ENCODE measurements around the gene SRMS.
"Not testable (repeated sequence)": the region's sequence is repeated elsewhere in the genome, so short reads cannot be mapped to it uniquely, and the experiment has no call there.

The SRMS gene

DNA sequence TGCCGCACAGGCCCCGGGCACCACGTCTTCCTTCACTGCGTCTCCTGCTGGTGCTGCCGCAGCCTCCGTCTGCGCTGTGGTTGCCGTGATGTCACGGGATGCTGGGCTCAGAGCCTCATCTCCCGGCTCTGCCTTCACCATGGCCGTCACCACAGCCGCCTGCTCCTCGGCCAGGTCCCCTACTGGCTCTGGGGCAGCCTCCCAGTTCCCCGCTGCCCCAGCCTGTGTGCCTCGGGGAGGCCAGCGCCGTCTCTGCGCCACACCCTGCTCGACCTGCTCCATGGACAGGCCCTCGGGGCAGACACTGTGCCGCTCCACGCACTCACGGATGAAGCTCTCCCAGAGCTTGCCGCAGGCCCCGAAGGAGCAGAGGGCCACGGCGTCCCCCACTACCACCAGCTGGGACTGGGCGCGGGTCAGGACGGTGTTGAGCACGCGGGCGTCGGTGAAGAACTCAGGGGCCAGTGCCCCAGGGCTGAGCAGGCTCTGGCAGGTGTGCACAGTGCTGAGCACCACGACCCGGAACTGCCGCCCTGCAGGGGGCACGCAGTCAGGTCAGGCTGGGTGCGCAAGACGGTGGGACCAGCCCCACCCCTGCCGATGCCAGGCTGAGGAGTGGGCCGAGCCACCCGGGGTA is 18.3 kb upstream of the SRMS start:
- no peak for DNase-seq

DNA sequence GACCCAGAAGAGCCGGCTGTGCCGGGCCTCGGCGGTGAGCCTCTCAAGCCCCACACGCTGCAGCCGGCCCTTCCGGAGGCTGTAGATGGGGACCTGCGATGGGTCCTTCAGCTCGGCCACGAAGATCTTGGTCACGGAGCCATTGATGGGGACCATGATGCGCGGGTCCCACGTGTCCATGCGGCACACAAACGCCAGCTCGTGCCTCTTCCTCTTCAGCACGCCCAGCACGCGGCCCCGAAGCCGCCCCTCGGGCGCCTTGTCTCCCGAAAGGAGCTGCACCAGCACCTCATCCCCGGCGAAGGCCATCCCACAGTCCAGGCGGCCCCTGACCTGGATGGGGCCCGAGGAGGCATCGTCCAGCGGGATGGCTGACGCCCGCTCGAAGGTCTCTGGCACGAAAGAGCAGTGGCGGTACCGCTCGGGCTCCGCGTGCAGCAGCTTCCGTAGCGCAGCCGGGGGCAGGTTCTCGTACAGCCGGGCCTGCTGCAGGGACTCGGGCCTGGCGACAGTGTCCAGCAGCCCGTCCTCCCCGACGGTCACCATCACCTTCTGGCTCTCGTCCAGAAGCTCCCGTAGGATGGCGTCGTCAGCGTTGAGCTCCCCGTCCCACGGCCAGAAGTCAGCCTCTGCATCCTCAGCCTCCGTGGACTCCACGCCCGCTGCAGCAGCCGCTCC is 17.6 kb upstream of the SRMS start:
- no peak for DNase-seq

DNA sequence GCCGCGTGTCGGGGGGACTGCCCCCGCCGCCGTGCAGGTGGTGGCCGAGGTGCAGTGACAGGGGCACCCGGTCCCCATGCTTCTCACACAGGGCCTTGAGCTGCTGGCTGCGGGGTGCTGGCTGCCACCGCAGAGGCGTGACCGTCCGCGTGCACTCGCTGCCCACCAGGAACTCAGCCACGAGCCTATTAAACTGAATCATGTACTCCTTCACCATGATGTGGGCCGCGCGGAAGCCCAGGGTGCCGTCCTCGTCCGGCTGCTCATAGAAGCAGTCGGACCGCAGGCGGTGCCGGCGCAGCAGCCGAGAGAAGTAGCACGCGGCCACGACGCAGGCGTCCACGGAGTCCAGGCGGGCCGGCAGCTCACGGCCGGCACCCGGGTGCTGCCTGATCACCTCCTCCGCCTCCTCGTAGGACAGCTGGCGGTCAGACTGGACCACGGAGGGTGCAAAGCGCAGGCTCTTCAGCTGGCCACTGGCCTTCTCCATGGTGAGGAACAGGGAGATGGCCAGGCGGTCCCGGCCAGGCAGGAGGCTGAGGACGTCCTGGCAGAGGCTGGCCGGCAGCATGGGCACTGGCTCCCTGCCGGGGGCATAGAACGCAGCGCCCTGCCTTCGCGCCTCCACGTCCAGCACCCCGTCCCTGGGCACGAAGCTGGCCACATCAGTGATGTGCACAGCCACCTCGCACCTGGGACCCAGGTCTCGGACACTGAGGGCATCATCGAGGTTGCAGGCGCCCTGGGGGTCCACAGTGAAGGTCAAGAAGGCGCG is 16.7 kb upstream of the SRMS start:
- no peak for DNase-seq

DNA sequence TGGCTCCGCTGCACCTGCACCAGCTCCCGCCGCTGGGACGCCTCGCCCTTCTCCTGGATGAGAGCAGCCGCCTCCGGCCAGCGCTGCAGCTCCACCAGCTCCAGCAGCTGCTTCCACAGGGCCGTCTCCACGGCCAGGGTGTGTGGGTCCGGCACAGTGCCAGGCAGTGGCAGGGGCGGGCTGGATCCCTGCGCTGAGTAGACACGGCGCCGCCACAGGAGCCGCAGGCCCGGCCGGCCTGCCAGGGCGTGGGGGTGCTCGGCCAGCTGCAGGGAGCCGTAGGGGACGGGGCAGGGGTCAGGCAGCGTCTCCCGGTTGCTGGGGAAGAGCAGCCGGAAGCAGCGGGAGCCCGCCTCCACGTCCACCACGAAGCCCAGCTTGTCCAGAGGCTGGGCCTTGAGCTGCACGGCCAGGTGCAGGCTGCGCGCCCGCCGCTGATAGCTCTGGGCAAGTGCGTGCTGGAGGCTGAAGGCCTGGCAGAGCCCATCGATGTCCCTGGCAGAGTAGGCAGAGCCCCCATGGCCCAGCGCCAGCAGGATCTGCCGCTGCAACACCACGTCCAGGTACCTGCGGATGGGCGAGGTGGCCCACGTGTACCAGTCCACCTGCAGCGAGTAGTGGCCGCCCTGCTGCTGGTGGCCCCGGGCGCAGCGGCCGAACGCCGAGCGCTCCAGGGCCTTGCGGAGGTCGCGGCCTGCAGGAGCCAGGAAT is 15.8 kb upstream of the SRMS start:
- DNase-seq: no peak

DNA sequence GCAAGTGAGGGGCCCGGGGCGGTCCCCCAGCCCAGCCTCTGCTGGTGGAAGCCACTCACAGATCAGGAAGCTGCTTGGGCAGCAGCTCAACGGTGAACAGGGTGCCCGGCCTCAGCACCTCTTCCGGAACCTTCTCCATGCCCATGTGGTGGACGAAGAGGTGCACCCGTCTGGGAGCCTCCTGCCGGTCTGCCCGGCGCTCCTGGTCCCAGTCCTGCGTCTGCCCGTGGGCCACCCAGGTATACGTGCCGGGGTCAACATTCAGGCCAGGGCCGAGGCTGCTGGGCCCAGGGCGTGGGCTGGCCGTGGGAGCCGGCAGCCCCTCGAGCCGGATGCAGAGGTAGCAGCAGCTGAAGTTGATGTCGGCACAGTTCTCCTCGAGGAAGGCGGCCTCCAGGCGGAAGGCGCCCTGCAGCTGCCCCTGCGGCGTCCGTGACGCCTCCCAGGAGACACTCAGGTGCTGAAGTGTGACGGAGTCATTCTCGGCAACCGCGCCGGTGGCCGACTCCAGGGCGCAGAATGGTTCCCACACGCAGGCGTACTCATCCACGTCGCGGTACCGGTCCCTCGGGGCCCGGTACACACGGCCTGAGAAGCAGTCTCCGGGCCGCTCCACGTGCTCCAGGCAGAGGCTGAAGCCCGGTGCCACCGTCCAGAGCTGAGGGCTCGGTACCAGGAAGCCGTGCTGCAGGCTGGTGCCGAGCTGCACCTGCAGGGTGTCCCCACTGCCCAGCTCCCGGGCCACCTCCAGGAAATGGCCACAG is 15.1 kb upstream of the SRMS start:
- DNase-seq: no peak

DNA sequence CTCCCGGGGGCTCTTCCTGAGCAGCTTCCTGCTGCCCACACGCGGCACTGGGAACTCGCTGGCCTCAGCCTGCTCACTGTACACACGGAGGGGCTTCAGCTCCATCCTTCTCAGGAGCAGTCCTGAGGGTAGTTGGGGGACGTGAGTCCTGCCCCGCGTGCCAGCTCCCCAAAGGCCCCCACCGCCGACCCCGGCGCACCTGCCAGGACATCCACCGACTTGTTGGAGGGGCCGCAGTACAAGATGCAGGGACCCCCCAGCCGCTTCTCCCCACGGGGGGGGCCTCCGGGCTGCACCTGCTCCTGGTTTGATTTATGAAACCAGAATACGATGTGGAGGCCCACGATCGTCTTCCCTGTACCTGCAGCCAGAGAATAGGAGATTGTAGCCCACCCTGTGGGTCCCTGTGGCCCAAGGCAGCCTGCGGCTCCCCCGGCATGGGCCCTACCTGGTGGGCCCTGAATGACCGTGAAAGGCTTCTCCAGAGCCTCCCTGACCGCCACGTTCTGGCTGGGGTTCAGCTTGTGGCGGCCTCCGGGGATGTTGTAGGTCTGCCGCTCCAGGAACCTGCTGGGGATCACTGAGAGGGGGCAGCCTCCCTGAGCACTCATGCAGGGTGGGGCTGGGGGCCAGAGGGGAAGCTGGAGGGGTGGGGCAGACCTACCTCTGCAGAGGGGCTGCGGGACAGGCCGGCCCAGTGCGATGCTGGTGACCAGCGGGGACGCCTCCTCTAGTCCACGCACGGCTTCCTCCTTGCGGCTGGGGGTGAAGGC is 14.3 kb upstream of the SRMS start:
- no peak for DNase-seq

DNA sequence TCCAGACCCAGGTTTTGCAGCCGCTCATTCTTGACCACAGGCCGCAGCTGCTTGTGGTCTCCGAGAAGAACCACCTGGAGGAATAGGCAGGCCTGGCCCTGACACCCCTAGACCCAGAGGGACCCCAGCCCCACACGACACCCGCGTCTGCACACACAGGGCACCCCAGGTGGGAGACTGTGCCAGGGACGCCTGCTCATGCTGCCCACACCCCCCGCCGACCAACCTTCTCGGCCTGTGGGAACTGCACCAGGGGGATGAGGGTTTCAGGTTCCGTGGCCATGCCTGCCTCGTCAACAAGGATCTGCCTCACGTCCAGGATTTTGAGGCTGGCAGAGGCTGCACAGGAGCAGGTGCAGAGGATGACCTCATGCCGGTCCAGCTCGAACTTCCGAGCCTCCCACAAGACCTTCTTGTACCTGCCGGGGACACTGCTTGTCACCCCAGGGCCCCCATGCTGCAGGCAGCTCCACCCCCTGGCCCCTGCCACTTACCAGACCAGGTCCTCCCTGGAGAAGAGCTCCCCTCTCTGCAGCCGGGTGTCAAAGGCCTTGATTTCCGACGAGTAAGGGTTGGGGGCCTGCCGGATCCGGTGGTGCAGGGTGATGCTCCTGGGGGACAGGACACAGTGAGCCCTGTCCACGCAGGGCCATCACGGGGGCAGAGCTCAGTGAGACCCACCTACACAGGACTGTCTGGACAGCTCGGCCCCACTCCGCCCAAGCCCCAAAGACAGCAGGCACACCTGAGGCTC is 13.5 kb upstream of the SRMS start:
- no peak for DNase-seq

DNA sequence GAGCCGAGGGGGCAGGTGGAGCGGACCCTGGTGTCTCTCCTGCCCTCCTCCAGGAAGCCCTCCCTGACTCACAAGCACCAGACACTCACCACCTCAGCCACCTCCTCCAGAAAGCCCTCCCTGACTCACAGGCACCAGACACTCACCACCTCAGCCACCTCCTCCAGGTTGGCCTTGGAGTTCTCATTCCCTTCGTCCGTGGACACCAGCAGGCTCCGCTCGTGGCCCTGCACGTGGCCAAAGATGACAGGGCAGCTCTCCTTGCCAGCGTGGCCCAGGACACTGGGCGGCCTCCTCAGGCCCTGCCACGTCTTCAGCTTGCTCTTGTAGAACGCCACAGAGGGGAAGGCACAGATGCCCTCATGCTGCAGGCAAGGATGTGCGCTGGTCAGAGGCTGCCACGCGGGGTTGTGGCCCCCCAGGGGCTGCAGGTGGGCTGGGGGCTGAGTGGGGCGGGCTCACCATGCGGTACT is 12.8 kb upstream of the SRMS start:
- no peak for DNase-seq

DNA sequence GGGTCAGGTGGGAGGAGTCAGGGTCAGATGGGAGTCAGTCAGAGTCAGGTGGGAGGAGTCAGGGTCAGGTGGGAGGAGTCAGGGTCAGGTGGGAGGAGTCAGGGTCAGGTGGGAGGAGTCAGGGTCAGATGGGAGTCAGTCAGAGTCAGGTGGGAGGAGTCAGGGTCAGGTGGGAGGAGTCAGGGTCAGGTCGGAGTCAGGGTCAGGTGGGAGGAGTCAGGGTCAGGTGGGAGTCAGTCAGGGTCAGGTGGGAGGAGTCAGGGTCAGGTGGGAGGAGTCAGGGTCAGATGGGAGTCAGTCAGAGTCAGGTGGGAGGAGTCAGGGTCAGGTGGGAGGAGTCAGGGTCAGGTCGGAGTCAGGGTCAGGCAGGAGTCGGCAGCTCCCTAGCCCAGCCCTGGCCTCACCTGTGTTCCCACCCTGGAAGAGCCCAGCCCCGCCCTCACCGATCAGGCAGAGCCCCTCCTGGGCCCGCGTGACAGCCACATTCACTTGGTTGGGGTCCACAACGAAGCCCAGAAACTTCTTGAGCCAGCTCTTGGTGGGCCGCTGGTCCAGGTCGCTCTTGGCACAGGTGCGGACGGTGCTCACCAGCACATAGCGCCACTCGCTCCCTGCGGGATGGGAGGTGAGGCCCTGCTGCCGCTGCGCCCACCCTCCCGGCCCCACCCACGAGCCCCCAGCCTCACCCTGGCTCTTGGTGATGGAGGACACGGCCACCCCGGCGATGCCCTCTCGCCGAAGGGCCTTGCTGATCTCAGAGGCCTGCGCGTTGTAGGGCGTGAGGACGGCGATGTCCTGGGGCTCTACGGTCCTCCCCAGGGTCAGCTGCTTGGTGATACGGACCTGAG is 12.2 kb upstream of the SRMS start:
- not testable (repeated sequence) for DNase-seq

DNA sequence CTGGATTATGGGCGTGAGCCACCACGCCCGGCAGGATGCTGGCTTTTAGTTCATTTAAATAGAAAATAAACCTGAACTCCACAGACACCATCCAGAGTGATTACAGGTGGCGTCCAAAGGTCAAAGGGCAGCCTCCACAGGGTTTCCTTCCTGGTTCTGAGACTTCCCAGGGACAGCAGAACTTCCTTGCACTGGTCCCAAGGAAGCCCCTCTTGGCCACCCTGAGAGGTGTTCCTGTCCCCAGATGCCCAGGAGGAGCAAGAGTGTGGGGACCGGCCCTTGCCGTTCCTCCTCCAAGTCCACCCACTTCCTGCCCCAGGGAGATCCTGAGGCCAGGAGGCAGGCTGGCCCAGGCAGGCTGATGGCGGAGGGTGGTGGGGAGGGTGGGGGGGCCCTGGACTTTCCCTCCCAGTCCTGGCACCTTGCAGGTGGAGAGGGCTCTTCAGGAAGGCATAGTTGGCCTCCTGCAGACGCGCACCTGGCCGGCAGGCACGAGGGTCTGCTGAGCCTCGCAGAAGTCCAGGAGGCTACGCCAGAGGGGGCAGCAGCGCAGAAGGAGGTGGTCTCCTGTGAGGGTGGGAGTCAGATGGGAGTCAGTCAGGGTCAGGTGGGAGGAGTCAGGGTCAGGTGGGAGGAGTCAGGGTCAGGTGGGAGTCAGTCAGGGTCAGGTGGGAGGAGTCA is 11.4 kb upstream of the SRMS start:
- no peak for DNase-seq

DNA sequence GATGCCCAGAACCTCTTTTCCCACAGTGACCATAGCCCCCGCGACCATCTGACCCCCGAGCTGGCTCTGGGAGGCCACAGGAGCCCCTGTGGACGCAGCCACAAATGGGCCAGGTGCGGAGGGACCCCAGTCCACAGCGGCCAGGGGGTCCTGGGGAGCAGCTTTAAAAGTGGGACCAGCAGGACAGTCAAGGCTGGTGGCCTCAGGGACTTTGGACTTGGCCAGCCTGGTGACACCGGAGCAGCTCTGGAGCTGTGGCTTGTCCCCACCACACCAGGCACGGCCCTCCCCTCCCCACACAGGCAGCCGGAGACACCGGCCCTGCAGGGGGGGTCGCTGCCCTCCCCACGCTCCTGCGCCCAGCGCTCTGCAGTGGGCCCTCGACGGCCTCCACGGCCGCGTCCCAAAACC is 9.9 kb upstream of the SRMS start:
- no peak for DNase-seq

DNA sequence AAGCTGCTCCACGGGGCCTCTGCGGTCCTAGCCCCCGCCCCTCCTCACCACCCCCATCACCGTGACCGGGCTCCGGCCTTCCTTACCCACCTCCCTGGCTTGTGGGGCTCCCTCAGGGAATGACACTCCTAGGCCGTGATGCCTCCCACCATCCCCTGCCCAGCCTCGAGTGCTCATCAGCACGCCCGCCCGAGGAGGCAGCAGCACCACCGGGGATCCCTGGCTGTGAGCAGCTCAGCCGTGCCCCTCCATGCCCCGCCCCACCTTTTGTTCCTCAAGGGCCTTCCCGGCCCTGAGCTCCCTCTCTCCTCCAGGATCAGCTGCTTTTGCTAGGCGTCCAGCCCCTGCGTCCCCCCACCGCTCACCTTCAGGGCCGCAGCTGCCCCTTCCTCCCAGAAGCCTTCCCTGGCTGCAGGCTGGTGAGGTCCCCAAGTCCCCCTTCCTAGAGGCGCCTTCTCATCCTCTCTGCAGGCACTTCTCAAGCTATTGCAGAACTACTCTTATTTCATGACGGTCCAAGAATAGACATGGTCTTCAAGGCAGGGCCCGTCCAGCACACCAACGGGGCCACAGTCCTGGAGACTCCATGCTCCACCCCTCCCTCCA is 9.4 kb upstream of the SRMS start:
- no peak for DNase-seq

DNA sequence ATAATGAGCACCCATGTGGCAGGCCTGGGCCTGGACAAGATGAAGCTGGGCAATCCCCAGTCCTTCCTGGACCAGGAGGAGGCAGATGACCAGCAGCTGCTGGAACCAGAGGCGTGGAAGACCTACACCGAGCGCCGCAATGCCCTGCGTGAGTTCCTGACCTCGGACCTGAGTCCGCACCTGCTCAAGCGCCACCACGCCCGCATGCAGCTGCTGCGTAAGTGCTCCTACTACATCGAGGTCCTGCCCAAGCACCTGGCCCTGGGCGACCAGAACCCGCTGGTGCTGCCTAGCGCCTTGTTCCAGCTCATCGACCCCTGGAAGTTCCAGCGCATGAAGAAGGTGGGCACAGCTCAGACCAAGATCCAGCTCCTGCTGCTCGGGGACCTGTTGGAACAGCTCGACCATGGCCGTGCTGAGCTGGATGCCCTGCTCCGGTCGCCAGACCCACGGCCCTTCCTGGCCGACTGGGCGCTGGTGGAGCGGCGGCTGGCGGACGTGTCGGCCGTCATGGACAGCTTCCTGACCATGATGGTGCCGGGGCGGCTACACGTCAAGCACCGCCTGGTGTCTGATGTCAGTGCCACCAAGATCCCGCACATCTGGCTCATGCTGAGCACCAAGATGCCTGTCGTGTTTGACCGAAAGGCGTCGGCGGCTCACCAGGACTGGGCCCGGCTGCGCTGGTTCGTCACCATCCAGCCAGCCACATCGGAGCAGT is 8.3 kb upstream of the SRMS start:
- DNase-seq: no peak

DNA sequence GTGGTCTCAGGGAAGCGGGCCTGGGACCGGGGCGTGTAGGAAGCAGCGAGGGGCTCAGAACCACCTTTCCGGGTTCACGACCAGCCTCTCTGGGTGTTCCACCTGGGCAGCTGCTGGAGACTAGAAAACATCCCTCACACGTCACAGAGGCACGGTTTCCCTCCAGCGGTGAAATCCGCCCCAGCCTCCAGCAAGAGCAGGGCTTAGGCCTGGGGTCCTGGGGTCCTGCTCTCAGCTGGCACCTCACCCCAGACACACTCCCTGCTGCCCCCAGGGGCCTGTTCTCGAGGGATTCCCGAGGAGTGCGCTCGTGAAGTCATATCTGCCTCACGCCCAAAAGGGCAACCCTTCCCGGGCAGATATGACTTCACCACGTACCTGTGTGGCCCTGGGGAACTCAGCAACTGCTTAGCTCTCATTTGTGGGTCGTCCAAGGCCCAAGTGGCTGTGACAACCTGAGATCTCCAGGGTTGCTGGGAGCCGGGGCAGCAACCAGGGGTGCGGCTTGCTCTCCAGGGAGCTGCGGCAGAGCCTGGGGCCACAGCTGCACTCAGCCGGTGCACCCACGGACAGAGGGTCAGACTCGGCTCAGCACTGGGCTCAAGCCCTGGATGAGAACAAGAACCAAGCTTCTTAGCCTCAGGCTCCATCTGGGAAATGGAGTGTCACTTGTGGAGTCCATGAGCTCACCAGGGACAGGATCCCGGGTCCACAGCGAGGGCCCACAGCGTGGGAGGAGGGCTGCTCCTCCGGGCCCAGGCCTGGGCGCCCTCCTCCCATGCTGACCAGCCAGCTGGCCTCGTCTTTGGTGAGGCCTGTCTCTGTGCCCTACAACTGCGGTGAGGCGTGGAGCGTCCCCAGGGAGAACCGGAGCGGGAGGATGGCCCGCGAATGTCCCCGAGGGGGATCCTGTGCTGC is 7.1 kb upstream of the SRMS start:
- no peak for DNase-seq

DNA sequence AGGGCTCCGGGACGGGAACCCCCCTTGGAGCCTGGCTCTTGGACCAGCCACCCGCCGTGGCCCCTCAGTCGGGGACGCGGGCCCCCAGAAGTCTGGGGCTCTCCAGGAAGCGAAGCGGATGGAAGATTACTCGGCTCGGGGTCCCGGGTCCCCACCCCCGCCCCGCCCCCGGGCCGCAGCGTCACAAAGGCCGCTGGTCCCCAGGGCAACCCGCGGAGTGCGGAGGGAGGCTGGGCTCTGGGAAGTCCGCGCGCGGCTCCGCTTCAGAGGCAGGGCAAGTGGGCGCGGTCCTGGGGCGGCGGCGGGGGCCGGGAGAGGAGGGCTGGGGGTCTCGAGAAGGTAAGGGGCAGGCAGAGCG is 6.4 kb upstream of the SRMS start, which contains the start of gene FNDC11:
TSS of gene FNDC11 (plus strand) at position 227 of the 358 bp plus-strand sequence. CDS start 1,505 bp downstream, outside the sequence.
- peak in 3 of 4 experiments; percentile 23 to 52 (median 35) for DNase-seq

DNA sequence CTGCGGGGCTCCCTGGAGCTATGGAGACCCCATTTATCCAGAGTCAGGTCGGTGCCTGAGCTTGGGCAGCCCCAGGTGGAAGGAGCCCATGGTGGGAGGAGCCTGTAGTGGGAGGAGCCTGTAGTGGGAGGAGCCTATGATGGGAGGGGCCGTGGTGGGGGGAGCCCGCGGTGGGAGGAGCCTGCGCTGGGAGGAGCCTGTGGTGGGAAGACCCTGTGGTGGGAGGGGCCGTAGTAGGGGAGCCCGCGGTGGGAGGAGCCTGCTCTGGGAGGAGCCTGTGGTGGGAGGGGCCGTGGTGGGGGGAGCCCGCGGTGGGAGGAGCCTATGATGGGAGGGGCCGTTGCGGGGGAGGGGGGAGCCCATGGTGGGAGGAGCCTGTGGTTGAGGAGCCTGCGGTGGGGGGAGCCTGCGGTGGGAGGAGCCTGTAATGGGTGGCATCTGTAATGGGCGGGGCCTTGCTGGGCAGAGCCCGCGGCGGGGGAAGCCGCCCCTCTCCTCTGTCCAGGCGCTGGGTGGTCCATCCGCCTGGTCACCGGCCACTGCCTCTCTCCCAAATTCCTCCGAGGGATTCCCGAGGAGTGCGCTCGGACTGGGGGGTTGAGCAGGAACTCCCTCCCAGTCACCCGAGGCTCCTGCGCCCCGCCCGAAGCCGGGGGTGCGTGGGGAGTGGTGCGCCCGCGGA is 5.8 kb upstream of the SRMS start:
- DNase-seq: peak; percentile 55 to 72 (median 60)

All from suppressor macrophage (primary cell).